ENCODE results near the gene CHMP4A. TPM values are rescaled to one million over a fixed set of nuclear protein-coding genes. Genes with fewer than 3 reads are reported as not detected.

Gene CHMP4A
- total and polyA plus RNA-seq, 2 donors (not counting 1 experiment from before 2014, with no cell fraction given), result 91.2 to 103 TPM

GRCh38 chr14:24185741-24186140, 27.5 kb downstream of the CHMP4A start:
- Mint-ChIP-seq H3K27me3 (no peaks in the 10 kb centered on the region), H3K27ac (no peak overlapping the region), H3K9me3 (ENCODE audit: insufficient read depth) (no peaks in the 10 kb centered on the region), H3K4me1 (peaks cover 25% of the 10 kb centered on the region), H3K4me3 (no peak overlapping the region)
- intact Hi-C loops (cut with micrococcal nuclease), result no loop called here
- Histone ChIP-seq H2AFZ (ENCODE audit: insufficient read depth, low read depth, low read length, poor library complexity, severe bottlenecking) (no peak overlapping the region), H3K9ac (ENCODE audit: low read length) (no peak overlapping the region), H3K4me1 (ENCODE audit: control insufficient read depth in 2 of 2, insufficient read depth in 2 of 2, low read length in 2 of 2) (peaks cover 14 to 17% of the 10 kb centered on the region in 2 donors), H3K36me3 (replicated peaks in 1 of 2; ENCODE audit: control extremely low read depth in 1 of 2, control insufficient read depth in 1 of 2, extremely low read depth in 1 of 2, insufficient read depth in 2 of 2, low read length in 1 of 2) (peaks cover 4 to 64% of the 10 kb centered on the region in 2 experiments), H4K20me1 (ENCODE audit: control insufficient read depth, insufficient read depth, low read length, poor library complexity, severe bottlenecking) (no peaks in the 10 kb centered on the region), H3K27me3 (replicated peaks in 1 of 4; ENCODE audit: control extremely low read depth in 1 of 4, control insufficient read depth in 3 of 4, insufficient read depth in 4 of 4, low read length in 3 of 4) (no peaks in the 10 kb centered on the region), H3K27ac (ENCODE audit: low read length in 2 of 2) (no peak overlapping the region), H3K9me3 (ENCODE audit: control extremely low read depth in 1 of 3, control insufficient read depth in 2 of 3, insufficient read depth in 1 of 3, low read length in 2 of 3) (no peaks in the 10 kb centered on the region), H3K79me2 (ENCODE audit: control insufficient read depth, insufficient read depth, low read length) (peaks cover 34% of the 10 kb centered on the region), H3K4me3 (ENCODE audit: control extremely low read depth in 1 of 5, extremely low read depth in 1 of 5, insufficient read depth in 1 of 5, low read depth in 2 of 5, low read length in 4 of 5) (no peak overlapping the region), H3K4me2 (replicated peaks; ENCODE audit: low read depth, low read length, poor library complexity, severe bottlenecking) (no peak overlapping the region)
- no peak for DNase-seq
- POLR2A ChIA-PET, result interaction anchor here (1.0 kb wide), 1 partner anchor 10 kb away, joined by 3 read pairs; the partner anchor contains the start of gene TM9SF1
- no peak for ATAC-seq (ENCODE audit: low read depth)
- CTCF ChIA-PET, result interaction anchor here (0.8 to 1.5 kb wide), 2 partner anchors 12 to 147 kb away, joined by 3 read pairs; no protein-coding TSS in a partner anchor
- 96% methylated on average over 11 of the region's 11 CpGs for WGBS (ENCODE audit: insufficient coverage)
- TF ChIP-seq, protein P1, sequence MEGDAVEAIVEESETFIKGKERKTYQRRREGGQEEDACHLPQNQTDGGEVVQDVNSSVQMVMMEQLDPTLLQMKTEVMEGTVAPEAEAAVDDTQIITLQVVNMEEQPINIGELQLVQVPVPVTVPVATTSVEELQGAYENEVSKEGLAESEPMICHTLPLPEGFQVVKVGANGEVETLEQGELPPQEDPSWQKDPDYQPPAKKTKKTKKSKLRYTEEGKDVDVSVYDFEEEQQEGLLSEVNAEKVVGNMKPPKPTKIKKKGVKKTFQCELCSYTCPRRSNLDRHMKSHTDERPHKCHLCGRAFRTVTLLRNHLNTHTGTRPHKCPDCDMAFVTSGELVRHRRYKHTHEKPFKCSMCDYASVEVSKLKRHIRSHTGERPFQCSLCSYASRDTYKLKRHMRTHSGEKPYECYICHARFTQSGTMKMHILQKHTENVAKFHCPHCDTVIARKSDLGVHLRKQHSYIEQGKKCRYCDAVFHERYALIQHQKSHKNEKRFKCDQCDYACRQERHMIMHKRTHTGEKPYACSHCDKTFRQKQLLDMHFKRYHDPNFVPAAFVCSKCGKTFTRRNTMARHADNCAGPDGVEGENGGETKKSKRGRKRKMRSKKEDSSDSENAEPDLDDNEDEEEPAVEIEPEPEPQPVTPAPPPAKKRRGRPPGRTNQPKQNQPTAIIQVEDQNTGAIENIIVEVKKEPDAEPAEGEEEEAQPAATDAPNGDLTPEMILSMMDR (IDR thresholded peaks at IDR 0.05), result no peak
- no peak for TF ChIP-seq EZH2 (IDR thresholded peaks at IDR 0.05; ENCODE audit: borderline replicate concordance, insufficient read depth, low read depth, low read length, poor library complexity, severe bottlenecking)

DNA sequence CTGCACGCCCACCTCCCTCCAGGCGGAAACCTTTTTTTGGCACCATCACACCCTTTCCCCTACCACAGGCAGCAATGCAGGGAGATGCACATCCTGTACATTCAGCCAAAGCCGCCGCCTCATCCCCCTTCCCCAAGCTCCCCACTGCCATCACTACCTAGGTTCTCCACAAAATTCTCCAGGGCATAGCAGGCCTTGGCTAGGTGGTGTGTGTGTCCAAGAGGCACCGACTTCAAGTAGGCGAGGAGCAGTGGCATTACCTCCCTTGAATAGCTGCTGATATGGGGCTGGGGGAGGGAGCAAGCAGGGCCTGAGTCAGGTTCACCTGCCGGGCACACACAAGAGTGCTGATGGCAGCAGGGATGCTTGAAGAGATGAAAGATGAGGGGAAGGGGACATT, 28.3 kb downstream of the CHMP4A start:
- no peak overlapping the region for H3K4me3 Mint-ChIP-seq
- H3K27me3 Mint-ChIP-seq, result no peaks in the 10 kb centered on the region
- Histone ChIP-seq H3K27me3 (replicated peaks in 1 of 4; ENCODE audit: control extremely low read depth in 1 of 4, control insufficient read depth in 3 of 4, insufficient read depth in 4 of 4, low read length in 3 of 4) (no peaks in the 10 kb centered on the region), H3K4me1 (ENCODE audit: control insufficient read depth in 2 of 2, insufficient read depth in 2 of 2, low read length in 2 of 2) (peaks cover 14 to 17% of the 10 kb centered on the region in 2 donors), H3K9ac (ENCODE audit: low read length) (no peak overlapping the region), H4K20me1 (ENCODE audit: control insufficient read depth, insufficient read depth, low read length, poor library complexity, severe bottlenecking) (no peaks in the 10 kb centered on the region), H2AFZ (ENCODE audit: insufficient read depth, low read depth, low read length, poor library complexity, severe bottlenecking) (no peak overlapping the region), H3K9me3 (ENCODE audit: control extremely low read depth in 1 of 3, control insufficient read depth in 2 of 3, insufficient read depth in 1 of 3, low read length in 2 of 3) (no peaks in the 10 kb centered on the region), H3K79me2 (ENCODE audit: control insufficient read depth, insufficient read depth, low read length) (peaks cover 34% of the 10 kb centered on the region), H3K4me2 (replicated peaks; ENCODE audit: low read depth, low read length, poor library complexity, severe bottlenecking) (no peak overlapping the region), H3K36me3 (replicated peaks in 1 of 2; ENCODE audit: control extremely low read depth in 1 of 2, control insufficient read depth in 1 of 2, extremely low read depth in 1 of 2, insufficient read depth in 2 of 2, low read length in 1 of 2) (peaks cover 4 to 67% of the 10 kb centered on the region in 2 experiments), H3K4me3 (ENCODE audit: control extremely low read depth in 1 of 5, extremely low read depth in 1 of 5, insufficient read depth in 1 of 5, low read depth in 2 of 5, low read length in 4 of 5) (no peak overlapping the region), H3K27ac (ENCODE audit: low read length in 2 of 2) (no peak overlapping the region)
- POLR2A ChIA-PET, result interaction anchor here (0.8 kb wide), 1 partner anchor 23 kb away, joined by 6 read pairs; no protein-coding TSS in a partner anchor
- 97% methylated on average over 5 of the region's 7 CpGs for WGBS (ENCODE audit: insufficient coverage)
- ATAC-seq (ENCODE audit: low read depth) (no peak), DNase-seq (no peak)
- H3K9me3 Mint-ChIP-seq (ENCODE audit: insufficient read depth), result no peaks in the 10 kb centered on the region
- CTCF ChIA-PET, result no interaction called here
- H3K27ac Mint-ChIP-seq, result no peak overlapping the region
- peaks cover 27% of the 10 kb centered on the region for H3K4me1 Mint-ChIP-seq
- no peak for TF ChIP-seq EZH2 (IDR thresholded peaks at IDR 0.05; ENCODE audit: borderline replicate concordance, insufficient read depth, low read depth, low read length, poor library complexity, severe bottlenecking)
- TF ChIP-seq, protein P1 (IDR thresholded peaks at IDR 0.05), result no peak
- intact Hi-C loops (cut with micrococcal nuclease), result no loop called here

Data from B cell (primary cell).